Tibial nerve (tissue), 4 donors: ENCODE measurements around the gene LYPD6B. TPM values are rescaled to one million over a fixed set of nuclear protein-coding genes. Genes with fewer than 3 reads are reported as not detected.
"Not testable (repeated sequence)": the region's sequence is repeated elsewhere in the genome, so short reads cannot be mapped to it uniquely, and the experiment has no call there.

Experiments
- DNase-seq, 2 donors: peaks; one replicate each; pipeline ENCODE4 v3.0.0-alpha.2; 2019; ENCODE audit warnings: low spot score in 2 of 2
- H3K27ac ChIP-seq, 4 donors: fragments of 200-600 bp; sonication (generic) in 3 of 4; one replicate each; pipeline ENCODE4 v1.5.1; 2017 to 2019; ENCODE audit warnings: mild to moderate bottlenecking in 1 of 4
- H3K27me3 ChIP-seq, 2 donors: fragments of 200-600 bp; sonication (generic) in 1 of 2; one replicate each; pipeline versions ENCODE4 v1.5.1 to v1.6.0; 2017 to 2019
- H3K36me3 ChIP-seq, 3 donors: fragments of 200-600 bp; sonication (generic); one replicate each; pipeline ENCODE4 v1.5.1; 2018 to 2019
- H3K4me1 ChIP-seq, 4 donors: fragments of 200-600 bp; sonication (generic) in 3 of 4; one replicate each; pipeline ENCODE4 v1.5.1; 2017 to 2019
- H3K4me3 ChIP-seq, 4 donors: fragments of 200-600 bp; sonication (generic) in 3 of 4; one replicate each; pipeline ENCODE4 v1.5.1; 2017 to 2019; ENCODE audit warnings: mild to moderate bottlenecking in 1 of 4, moderate library complexity in 1 of 4
- H3K9me3 ChIP-seq, 4 donors: fragments of 200-600 bp; sonication (generic) in 3 of 4; one replicate each; pipeline ENCODE4 v1.5.1; 2017 to 2019
- EP300 ChIP-seq, 2 donors: sonication (generic); formaldehyde crosslinking; IDR thresholded peaks; one replicate each; pipeline ENCODE4 v1.6.1; 2017; ENCODE audit warnings: antibody characterized with exemption in 2 of 2, mild to moderate bottlenecking in 1 of 2
- POLR2A ChIP-seq, 2 donors: fragments of 450-650 bp; IDR thresholded peaks; one replicate each; pipeline ENCODE4 v1.6.1; 2017; ENCODE audit warnings: antibody characterized with exemption in 2 of 2, mild to moderate bottlenecking in 2 of 2, moderate library complexity in 2 of 2
- WGBS, 2 donors: methylation state at CpG; one replicate each; pipeline ENCODE4 v1.1.5; 2018; 5-methylcytosine and 5-hydroxymethylcytosine counted together
- total RNA-seq, 4 donors: library from RNA; depleted of rRNA; stranded (reverse); fragments of >200 nt; gene quantifications; one replicate each; pipeline ENCODE4 v1.1.0, GENCODE V29; 2016
- TF ChIP-seq, protein P1 (sequence below), 5 experiments: fragments of 200-600 bp in 3 of 5; fragments of 450-650 bp in 2 of 5; sonication (generic) in 3 of 5; IDR thresholded peaks; one replicate each; pipeline ENCODE4 v1.5.1; 2016 to 2019; ENCODE audit warnings: antibody characterized with exemption in 5 of 5, mild to moderate bottlenecking in 3 of 5, moderate library complexity in 2 of 5

The LYPD6B gene
- total RNA-seq, 4 donors from 2014 or later, result not detected

GRCh38 chr2:149226790-149227189, 188.3 kb downstream of the LYPD6B start:
- Histone ChIP-seq H3K36me3 (no peaks in the 10 kb centered on the region), H3K4me1 (no peaks in the 10 kb centered on the region), H3K9me3 (no peaks in the 10 kb centered on the region), H3K27ac (no peak overlapping the region), H3K4me3 (no peak overlapping the region), H3K27me3 (no peaks in the 10 kb centered on the region)
- TF ChIP-seq POLR2A (IDR thresholded peaks at IDR 0.05), result no peak
- TF ChIP-seq, protein P1, sequence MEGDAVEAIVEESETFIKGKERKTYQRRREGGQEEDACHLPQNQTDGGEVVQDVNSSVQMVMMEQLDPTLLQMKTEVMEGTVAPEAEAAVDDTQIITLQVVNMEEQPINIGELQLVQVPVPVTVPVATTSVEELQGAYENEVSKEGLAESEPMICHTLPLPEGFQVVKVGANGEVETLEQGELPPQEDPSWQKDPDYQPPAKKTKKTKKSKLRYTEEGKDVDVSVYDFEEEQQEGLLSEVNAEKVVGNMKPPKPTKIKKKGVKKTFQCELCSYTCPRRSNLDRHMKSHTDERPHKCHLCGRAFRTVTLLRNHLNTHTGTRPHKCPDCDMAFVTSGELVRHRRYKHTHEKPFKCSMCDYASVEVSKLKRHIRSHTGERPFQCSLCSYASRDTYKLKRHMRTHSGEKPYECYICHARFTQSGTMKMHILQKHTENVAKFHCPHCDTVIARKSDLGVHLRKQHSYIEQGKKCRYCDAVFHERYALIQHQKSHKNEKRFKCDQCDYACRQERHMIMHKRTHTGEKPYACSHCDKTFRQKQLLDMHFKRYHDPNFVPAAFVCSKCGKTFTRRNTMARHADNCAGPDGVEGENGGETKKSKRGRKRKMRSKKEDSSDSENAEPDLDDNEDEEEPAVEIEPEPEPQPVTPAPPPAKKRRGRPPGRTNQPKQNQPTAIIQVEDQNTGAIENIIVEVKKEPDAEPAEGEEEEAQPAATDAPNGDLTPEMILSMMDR (IDR thresholded peaks at IDR 0.05), result no peak
- no peak for TF ChIP-seq EP300 (IDR thresholded peaks at IDR 0.05)
- no peak for DNase-seq
- 81 to 82% methylated on average over 6 of the region's 6 CpGs for WGBS, 2 donors

GRCh38 chr2:149235816-149236375, 197.4 kb downstream of the LYPD6B start:
- DNase-seq, result no peak

DNA sequence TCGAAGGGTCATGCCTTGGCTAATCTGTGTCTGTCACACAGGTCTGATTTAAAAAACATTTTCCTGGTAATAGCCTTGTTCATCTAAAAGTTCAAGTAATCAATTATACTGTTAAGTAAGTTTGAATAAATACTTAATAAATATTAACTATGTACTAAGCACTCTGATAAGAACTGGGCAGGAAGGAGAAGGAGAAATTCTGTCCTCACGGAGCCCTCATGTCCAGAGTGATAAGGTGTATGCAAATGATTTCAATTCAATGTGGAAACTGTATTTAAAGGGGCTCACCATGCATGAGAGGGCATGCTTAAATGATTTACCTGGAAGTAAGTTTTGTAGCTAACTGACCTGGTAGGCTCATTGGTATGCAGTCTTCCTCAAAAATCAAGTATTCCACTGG, 197.9 kb downstream of the LYPD6B start:
- 85% methylated on average over 2 of the region's 2 CpGs for WGBS, 2 donors
- Histone ChIP-seq H3K4me1 (no peaks in the 10 kb centered on the region), H3K27ac (no peak overlapping the region), H3K36me3 (no peaks in the 10 kb centered on the region), H3K27me3 (no peaks in the 10 kb centered on the region), H3K9me3 (no peaks in the 10 kb centered on the region), H3K4me3 (no peak overlapping the region)
- DNase-seq, result no peak
- TF ChIP-seq POLR2A (IDR thresholded peaks at IDR 0.05) (no peak), EP300 (IDR thresholded peaks at IDR 0.05) (no peak)
- TF ChIP-seq, protein P1 (IDR thresholded peaks at IDR 0.05), result no peak

More at GRCh38 chr2:149235816-149236375, 197.4 kb downstream of the LYPD6B start:
- TF ChIP-seq EP300 (IDR thresholded peaks at IDR 0.05) (no peak), POLR2A (IDR thresholded peaks at IDR 0.05) (no peak)
- TF ChIP-seq, protein P1 (IDR thresholded peaks at IDR 0.05), result no peak
- no peaks in the 10 kb centered on the region for H3K36me3 ChIP-seq
- H3K27ac ChIP-seq, result no peak overlapping the region
- no peak overlapping the region for H3K4me3 ChIP-seq
- WGBS, 2 donors, result 56 to 67% methylated on average over 3 of the region's 3 CpGs
- no peaks in the 10 kb centered on the region for H3K4me1 ChIP-seq
- no peaks in the 10 kb centered on the region for H3K27me3 ChIP-seq
- no peaks in the 10 kb centered on the region for H3K9me3 ChIP-seq

GRCh38 chr2:149246186-149246585, 207.7 kb downstream of the LYPD6B start:
- 59 to 79% methylated on average over 3 of the region's 3 CpGs for WGBS, 2 donors
- TF ChIP-seq, protein P1 (IDR thresholded peaks at IDR 0.05), result no peak
- no peaks in the 10 kb centered on the region for H3K27me3 ChIP-seq
- H3K4me1 ChIP-seq, result no peaks in the 10 kb centered on the region
- no peak for DNase-seq
- no peaks in the 10 kb centered on the region for H3K9me3 ChIP-seq
- H3K36me3 ChIP-seq, result no peaks in the 10 kb centered on the region
- no peak overlapping the region for H3K4me3 ChIP-seq
- H3K27ac ChIP-seq, result no peak overlapping the region

DNA sequence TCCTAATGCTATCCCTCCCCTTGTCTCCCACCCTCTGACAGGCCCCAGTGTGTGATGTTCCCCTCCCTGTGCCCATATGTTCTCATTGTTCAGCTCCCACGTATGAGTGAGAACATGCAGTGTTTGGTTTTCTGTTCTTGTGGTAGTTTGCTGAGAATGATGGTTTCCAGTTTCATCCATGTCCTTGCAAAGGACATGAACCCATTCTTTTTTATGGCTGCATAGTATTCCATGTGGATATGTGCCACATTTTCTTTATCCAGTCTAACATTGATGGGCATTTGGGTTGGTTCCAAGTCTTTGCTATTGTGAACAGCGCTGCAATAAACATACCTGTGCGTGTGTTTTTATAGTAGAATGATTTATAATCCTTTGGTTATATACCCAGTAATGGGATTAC, 212.9 kb downstream of the LYPD6B start:
- H3K27ac ChIP-seq, H3K4me3 ChIP-seq, H3K27me3 ChIP-seq, H3K4me1 ChIP-seq, H3K36me3 ChIP-seq, DNase-seq: not testable (repeated sequence)
- peaks cover 0 to 28% (median 1%) of the 10 kb centered on the region in 4 donors for H3K9me3 ChIP-seq
- WGBS, 2 donors, result 94 to 95% methylated on average over 3 of the region's 3 CpGs

DNA sequence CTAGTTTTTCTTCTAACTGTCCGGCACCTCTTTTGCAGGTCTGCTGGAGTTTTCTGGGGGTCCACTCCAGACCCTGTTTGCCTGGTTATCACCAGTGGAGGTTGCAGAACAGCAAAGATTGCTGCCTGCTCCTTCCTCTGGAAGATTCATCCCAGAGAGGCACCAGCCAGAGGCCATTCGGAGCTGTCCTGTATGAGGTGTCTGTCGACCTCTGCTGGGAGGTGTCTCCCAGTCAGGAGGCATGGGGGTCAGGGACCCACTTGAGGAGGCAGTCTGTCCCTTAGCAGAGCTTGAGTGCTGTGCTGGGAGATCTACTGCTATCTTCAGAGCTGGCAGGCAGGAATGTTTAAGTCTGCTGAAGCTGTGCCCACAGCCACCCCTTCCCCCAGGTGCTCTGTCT, 218.4 kb downstream of the LYPD6B start:
- H3K27ac ChIP-seq, DNase-seq, H3K4me3 ChIP-seq, H3K27me3 ChIP-seq, H3K4me1 ChIP-seq, H3K36me3 ChIP-seq: not testable (repeated sequence)
- WGBS, 2 donors, result 76 to 82% methylated on average over 3 of the region's 3 CpGs
- H3K9me3 ChIP-seq, result peaks cover 0 to 28% (median 0%) of the 10 kb centered on the region in 4 donors
